NT2/D1 (cell line): Measurements from ENCODE around the gene ACLY.

Experiments
- DNase-seq: peaks from one replicate; pipeline ENCODE4 v3.0.0-alpha.2; 2011; ENCODE audit warnings: low read depth, low spot score
- H3K27me3 ChIP-seq: 2 replicates; pipeline ENCODE4 v1.6.0; 2011; ENCODE audit warnings: mild to moderate bottlenecking; ENCODE audit not compliant: insufficient read length, insufficient read depth
- H3K36me3 ChIP-seq: 2 replicates; pipeline ENCODE4 v1.6.1; 2011; ENCODE audit warnings: mild to moderate bottlenecking, low read length, mixed read lengths; ENCODE audit not compliant: insufficient read depth, insufficient read length
- H3K4me1 ChIP-seq: 2 replicates; pipeline ENCODE4 v1.5.1; 2011; ENCODE audit not compliant: insufficient read depth, insufficient read length
- H3K4me3 ChIP-seq: 2 replicates; pipeline ENCODE4 v1.5.1; 2011; ENCODE audit warnings: low read depth; ENCODE audit not compliant: insufficient read length
- H3K9ac ChIP-seq: 2 replicates; pipeline ENCODE4 v1.6.0; 2011; ENCODE audit warnings: low read depth; ENCODE audit not compliant: insufficient read length
- H3K9me3 ChIP-seq: 2 replicates; pipeline ENCODE4 v1.5.1; 2011; ENCODE audit warnings: mild to moderate bottlenecking, low read length; ENCODE audit not compliant: insufficient read depth
- SUZ12 ChIP-seq: IDR thresholded peaks from 2 replicates; pipeline ENCODE4 v1.6.1; 2011; ENCODE audit not compliant: insufficient read length, insufficient read depth; ENCODE audit errors: extremely low read depth
- YY1 ChIP-seq: IDR thresholded peaks from 2 replicates; pipeline ENCODE4 v1.6.1; 2011; ENCODE audit not compliant: insufficient read length, insufficient read depth
- ZNF274 ChIP-seq: IDR thresholded peaks from 2 replicates; pipeline ENCODE4 v1.6.1; 2011; ENCODE audit warnings: mild to moderate bottlenecking, low read depth, low read length

The ACLY gene

DNA sequence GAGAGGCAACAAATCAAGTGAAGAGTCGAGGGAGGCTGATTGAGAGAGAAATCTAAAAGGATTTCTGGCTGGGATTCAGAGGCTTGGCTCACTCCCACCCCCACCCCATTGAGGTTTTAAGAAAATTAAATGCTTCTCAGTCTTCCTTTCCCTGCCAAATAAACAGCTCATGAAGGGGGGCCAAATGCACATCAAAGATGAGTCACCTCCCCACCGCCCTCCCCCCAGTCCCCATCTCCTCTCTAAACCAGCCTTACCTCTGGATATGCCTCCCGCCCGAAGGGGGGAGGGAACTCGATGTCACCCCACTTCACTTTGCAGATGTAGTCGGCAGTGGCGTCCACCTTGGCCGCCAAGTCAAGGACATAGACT lies 11.6 kb downstream of the ACLY start:
- Histone ChIP-seq H3K4me3 (no peak overlapping the region), H3K9me3 (no peaks in the 10 kb centered on the region), H3K9ac (no peak overlapping the region), H3K36me3 (peaks cover 96% of the 10 kb centered on the region), H3K27me3 (no peaks in the 10 kb centered on the region), H3K4me1 (peaks cover 13% of the 10 kb centered on the region)
- no peak for DNase-seq
- no peak for TF ChIP-seq SUZ12
- no peak for TF ChIP-seq ZNF274
- TF ChIP-seq YY1, result no peak

DNA sequence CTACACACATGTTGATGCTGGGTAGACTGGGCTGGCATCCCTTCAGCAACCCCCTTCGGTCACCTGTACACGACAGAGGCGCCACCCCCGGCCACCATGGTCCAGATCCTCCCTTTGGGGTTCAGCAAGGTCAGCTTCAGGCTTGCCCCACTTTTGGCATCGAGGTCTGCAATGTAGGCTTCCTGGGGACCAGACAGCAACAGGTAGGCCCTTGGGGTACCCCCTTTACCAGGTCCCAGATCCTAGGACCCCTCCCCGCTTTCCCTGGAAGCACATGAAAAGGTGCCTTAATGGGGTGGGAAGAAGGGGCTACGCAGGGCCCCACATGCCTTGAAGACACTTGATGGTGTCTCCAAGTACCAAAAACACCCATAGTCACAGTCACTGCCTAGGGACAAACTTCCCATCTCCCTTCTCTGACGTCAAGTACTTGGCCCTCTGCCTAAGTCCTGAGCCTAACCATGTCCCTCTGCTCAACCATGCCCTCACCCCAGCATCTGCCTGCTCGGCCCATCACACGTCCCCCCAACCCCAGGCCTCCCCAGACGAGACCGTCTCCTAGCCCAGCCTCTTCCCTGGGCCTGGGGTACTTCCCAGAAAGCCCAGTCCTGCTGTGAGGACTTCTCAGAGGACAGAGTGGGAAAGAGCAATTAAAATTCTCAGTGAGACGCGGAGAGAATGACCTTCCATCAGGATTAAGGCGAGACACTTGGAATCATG lies 12.1 kb downstream of the ACLY start:
- Histone ChIP-seq H3K27me3 (no peaks in the 10 kb centered on the region), H3K4me3 (no peak overlapping the region), H3K9ac (no peak overlapping the region), H3K9me3 (no peaks in the 10 kb centered on the region), H3K36me3 (peaks cover 96% of the 10 kb centered on the region), H3K4me1 (peaks cover 13% of the 10 kb centered on the region)
- TF ChIP-seq YY1 (no peak), SUZ12 (no peak), ZNF274 (no peak)
- DNase-seq, result no peak

DNA sequence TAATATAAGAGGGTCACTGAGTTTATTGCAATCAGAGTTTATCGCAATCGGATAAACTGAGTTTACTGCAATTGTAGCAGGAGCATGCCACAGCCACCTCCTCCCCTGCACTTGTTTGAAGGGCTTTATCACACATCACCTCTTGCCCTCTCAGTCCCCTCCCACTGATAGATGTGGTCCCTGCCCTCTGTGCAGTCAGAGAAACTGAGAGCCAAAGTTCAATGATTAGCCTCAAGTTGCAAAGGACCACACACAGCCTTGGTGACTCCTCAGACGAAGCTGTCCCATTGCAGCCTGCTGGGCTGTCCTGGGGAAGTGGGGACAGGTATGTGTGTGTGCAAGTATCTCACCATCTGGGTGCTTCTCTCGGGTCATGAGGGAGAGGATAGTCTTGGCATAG lies 13.6 kb downstream of the ACLY start:
- Histone ChIP-seq H3K9me3 (no peaks in the 10 kb centered on the region), H3K4me3 (no peak overlapping the region), H3K27me3 (no peaks in the 10 kb centered on the region), H3K4me1 (peaks cover 13% of the 10 kb centered on the region), H3K36me3 (peaks cover 96% of the 10 kb centered on the region), H3K9ac (no peak overlapping the region)
- no peak for DNase-seq
- TF ChIP-seq ZNF274, result no peak
- no peak for TF ChIP-seq SUZ12
- no peak for TF ChIP-seq YY1

DNA sequence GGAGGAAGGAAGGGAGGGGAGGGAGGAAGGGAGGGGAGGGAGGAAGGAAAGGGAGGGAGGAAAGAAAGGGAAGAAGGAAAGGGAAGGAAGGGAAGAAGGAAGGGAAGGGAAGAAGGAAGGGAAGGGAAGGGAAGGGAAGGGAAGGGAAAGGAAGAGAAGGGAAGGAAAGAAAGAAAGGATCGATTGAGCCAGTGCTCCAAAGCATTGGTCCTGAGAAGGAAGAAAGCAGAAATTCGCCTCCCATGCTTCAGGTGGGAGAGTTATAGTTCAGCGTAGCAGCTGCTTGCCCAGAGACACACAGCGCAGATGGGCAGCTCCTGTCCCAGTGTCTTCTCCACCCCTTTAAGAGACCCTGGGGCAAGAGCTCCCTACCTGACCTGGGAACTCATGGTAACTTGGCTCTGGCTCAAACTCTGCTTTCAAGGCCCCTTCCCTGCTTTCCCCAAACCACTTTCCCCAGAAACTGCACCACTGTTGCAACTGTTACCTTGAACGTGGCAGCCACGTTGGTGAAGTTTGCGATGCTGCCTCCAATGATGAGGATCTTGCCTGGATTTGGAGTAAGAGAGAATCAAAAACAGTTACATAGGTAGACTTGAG lies 14.4 kb downstream of the ACLY start:
- Histone ChIP-seq H3K9me3 (no peaks in the 10 kb centered on the region), H3K4me1 (peaks cover 10% of the 10 kb centered on the region), H3K27me3 (no peaks in the 10 kb centered on the region), H3K36me3 (peaks cover 93% of the 10 kb centered on the region), H3K4me3 (no peak overlapping the region), H3K9ac (no peak overlapping the region)
- no peak for TF ChIP-seq ZNF274
- no peak for TF ChIP-seq SUZ12
- no peak for DNase-seq

DNA sequence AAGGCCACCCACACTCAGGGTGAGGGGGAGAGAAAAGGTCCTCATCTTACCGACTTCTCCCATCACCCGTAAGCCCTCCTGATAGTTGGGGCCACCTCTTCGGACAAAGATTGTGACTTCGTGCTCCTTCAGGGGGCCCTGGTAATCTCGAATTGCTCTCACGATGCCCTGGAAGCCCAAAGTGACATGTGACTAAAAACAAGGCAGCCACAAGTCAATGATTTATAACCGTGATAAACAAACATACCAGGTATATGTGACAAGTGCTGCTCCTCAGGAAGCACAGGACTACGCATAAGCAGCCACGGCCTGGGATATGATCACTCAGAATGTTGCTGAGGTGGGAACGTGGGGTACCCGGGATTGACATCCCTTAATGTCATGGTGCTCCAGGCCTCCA lies 17.1 kb downstream of the ACLY start:
- H3K4me3 ChIP-seq, result no peak overlapping the region
- no peaks in the 10 kb centered on the region for H3K27me3 ChIP-seq
- TF ChIP-seq ZNF274, result no peak
- TF ChIP-seq SUZ12, result no peak
- TF ChIP-seq YY1, result no peak
- no peak overlapping the region for H3K9ac ChIP-seq
- peaks cover 3% of the 10 kb centered on the region for H3K4me1 ChIP-seq
- peaks cover 93% of the 10 kb centered on the region for H3K36me3 ChIP-seq
- no peaks in the 10 kb centered on the region for H3K9me3 ChIP-seq
- DNase-seq, result no peak

DNA sequence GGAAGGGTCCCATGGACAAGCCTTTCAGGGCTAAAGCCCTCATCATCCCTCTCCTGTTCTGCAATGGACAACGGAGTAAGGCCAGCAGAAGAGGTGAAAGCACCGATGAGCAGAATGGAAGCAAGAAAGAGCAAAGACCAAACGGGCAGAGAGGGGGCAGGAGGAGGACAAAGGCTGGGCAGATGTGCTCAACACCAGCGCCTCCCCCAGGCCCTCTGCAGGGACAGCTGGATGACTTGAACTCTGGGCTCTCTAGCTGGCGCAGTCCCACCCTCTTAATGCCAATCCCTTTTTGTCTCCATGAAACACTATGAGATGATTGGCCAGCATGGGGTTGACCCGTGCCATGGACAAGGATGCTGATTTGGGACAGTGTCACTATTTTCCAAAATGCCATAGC lies 22.0 kb downstream of the ACLY start:
- H3K36me3 ChIP-seq, result peaks cover 96% of the 10 kb centered on the region
- TF ChIP-seq ZNF274 (no peak), SUZ12 (no peak), YY1 (no peak)
- H3K4me3 ChIP-seq, result no peak overlapping the region
- H3K4me1 ChIP-seq, result peaks cover 13% of the 10 kb centered on the region
- no peak overlapping the region for H3K9ac ChIP-seq
- H3K27me3 ChIP-seq, result no peaks in the 10 kb centered on the region
- H3K9me3 ChIP-seq, result no peaks in the 10 kb centered on the region
- no peak for DNase-seq

DNA sequence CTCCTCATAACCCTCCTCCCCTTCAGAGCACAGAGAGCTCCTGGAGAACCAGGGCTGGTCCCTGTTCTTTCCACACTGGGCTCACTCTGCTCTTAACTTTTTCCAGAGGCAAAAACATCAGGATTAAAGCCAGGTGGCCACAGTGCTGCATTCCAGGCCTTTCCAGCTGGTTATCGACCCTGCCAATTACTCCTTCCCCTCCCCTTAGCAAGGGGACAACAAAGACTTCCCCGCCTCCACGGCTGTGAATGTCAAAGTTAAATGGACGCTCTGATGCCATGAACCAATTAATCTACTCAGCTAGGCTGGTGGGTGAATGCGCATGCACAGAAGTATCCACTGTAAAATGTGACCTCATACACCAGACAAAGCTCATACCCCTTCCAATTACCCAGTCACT lies 23.1 kb downstream of the ACLY start:
- Histone ChIP-seq H3K4me3 (no peak overlapping the region), H3K9ac (no peak overlapping the region), H3K4me1 (peaks cover 13% of the 10 kb centered on the region), H3K9me3 (no peaks in the 10 kb centered on the region), H3K27me3 (no peaks in the 10 kb centered on the region), H3K36me3 (peaks cover 95% of the 10 kb centered on the region)
- TF ChIP-seq YY1 (no peak), ZNF274 (no peak)
- DNase-seq, result no peak
